ENCODE data around the gene SBF1.

SBF1 gene

DNA sequence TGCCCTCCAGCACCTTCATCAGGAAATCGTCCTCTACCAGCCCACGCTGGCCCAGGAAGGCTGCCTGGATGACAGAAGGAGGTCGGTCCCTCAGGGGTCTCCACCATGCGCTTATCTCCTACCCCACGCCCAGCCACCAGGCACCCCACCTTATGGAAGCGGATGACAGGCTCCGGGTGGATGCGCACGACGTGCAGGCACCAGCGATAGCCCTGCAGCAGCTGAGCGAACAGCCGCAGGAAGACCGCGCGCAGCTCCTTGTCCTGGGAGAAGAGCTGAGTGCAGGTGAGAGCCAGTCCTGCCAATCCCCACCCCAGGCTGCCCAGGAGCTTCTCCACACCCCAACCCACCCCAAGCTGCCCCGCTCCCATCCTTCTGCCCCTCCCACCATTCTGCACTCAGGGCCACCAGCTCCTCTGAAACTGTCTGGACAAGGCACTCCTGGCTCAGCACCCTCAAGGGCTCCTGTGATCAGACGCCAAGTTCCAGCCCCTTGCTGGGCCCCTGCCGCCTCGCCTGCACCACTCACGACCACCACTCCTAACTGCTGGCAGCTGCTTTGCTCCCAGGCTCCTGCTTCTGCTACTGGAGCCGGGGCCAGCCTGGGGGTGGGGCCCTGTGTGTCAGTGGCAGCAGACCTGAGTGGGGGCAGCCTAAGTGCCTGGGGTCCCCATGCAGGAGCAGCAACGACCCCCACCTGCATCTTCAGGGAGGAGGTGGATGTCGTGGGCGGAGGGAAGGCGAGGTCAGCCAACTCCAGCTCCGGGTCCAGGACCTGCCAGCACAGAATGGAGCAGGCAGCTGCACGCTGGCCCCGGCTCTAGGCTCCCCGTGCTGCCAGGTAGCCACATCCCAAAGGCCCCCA lies 9.5 kb downstream of the SBF1 start:
- Histone ChIP-seq H3K9me3 (ENCODE audit: control insufficient read depth, insufficient read depth, low read length) (no peaks in the 10 kb centered on the region), H3K27ac (ENCODE audit: low read length) (no peak overlapping the region), H3K27me3 (ENCODE audit: control insufficient read depth, insufficient read depth, low read length) (no peaks in the 10 kb centered on the region), H3K4me3 (ENCODE audit: low read length) (no peak overlapping the region), H3K4me1 (ENCODE audit: control insufficient read depth, insufficient read depth, low read length) (peaks cover 3% of the 10 kb centered on the region), H3K36me3 (ENCODE audit: control insufficient read depth, insufficient read depth, low read length) (peaks cover 68% of the 10 kb centered on the region)
- DNase-seq (ENCODE audit: low read depth, low spot score) = no peak
- no CpG with 5 or more reads among the region's 30 CpGs for WGBS (ENCODE audit: insufficient coverage, insufficient read length)

DNA sequence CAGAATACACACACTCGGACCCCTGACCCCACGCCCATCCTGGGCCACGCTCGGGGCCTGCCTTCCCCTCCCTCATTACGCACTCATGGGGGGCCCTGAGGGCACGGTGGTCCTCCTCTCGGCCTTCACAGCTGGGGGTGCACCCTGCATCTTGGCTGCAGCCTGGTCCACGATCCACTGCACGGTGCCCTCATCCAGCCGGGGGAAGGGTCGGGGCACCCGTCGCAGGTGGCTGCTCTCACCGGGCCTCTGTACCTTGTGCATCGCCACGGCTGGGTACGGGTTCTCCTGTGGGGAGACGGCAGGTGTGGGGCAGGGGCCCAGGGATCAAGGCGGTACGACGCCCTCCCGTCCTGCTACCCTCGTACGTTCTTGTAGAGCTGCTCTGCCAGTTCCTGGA lies 10.4 kb downstream of the SBF1 start:
- H3K27ac ChIP-seq (ENCODE audit: low read length) = no peak overlapping the region
- no peaks in the 10 kb centered on the region; the same call in 1 of the 2 replicates for H3K4me1 ChIP-seq (ENCODE audit: control insufficient read depth, insufficient read depth, low read length)
- no peaks in the 10 kb centered on the region for H3K9me3 ChIP-seq (ENCODE audit: control insufficient read depth, insufficient read depth, low read length)
- peaks cover 75% of the 10 kb centered on the region for H3K36me3 ChIP-seq (ENCODE audit: control insufficient read depth, insufficient read depth, low read length)
- no peak for DNase-seq (ENCODE audit: low read depth, low spot score)
- H3K27me3 ChIP-seq (ENCODE audit: control insufficient read depth, insufficient read depth, low read length) = no peaks in the 10 kb centered on the region
- WGBS (ENCODE audit: insufficient coverage, insufficient read length) = no CpG with 5 or more reads among the region's 24 CpGs
- no peak overlapping the region for H3K4me3 ChIP-seq (ENCODE audit: low read length)

DNA sequence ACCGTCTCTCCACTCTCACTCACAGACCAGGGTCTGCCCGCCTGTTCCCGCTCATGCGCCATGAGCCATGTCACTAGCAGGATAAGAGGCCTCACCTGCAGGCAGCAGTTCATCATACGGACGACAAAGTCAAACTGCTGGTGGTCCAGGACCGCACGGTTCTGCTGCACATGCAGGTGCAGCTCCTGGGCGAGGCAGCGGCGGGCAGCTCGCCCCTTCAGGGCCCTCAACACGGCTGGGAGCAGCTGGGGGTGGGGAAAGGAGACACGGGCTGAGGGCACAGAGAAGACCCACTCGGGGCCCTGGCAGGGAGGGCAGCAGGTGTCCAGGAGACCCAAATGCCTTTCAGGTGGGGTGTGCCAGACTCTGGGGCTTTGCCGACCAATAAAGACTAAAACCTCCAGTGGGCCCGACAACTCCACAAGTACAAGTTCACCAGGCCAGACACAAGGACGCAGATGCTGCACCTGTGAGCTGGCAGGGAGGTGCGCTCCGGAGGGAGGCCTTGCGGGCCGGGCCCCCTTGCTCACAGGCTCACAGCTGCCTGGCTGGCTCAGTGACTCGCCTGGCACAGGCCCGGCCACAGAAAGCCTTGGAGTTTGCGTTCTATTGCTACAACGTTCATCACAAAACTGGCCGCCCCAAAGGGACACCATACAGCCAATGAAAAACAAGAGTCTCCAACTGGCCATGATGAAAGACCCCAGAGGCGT lies 11.5 kb downstream of the SBF1 start:
- Histone ChIP-seq H3K4me1 (ENCODE audit: control insufficient read depth, insufficient read depth, low read length) (no peaks in the 10 kb centered on the region; the same call in 1 of the 2 replicates), H3K27ac (ENCODE audit: low read length) (no peak overlapping the region), H3K4me3 (ENCODE audit: low read length) (no peak overlapping the region), H3K9me3 (ENCODE audit: control insufficient read depth, insufficient read depth, low read length) (no peaks in the 10 kb centered on the region), H3K27me3 (ENCODE audit: control insufficient read depth, insufficient read depth, low read length) (no peaks in the 10 kb centered on the region), H3K36me3 (ENCODE audit: control insufficient read depth, insufficient read depth, low read length) (peaks cover 85% of the 10 kb centered on the region)
- no peak for DNase-seq (ENCODE audit: low read depth, low spot score)
- WGBS (ENCODE audit: insufficient coverage, insufficient read length) = no CpG with 5 or more reads among the region's 28 CpGs

DNA sequence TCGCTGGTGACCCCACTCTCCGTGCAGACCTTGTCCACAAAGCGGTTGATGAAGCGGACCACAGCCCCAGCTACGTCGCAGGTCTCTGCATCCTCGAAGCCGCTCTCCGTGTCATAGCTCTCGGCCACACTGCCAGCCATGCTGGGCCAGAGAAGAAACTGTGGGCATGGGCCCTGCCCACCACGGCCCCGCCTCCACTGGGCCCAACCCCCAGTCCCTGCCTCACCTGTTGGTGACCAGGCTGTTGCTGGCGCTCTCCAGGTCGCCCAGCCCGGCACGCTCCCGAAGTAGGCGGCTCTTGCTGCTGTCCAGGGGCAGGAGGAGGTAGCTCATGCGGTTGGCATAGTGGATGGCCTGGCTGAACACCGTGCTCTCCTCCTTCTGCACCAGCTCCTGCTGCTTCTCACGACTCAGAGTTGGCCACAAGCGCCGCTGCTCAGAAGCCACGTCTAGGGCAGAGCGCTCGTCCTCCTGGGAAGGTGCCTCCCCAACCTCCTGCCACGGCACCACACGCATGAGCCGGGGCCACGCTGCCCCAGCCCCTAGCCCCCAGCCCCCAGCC lies 12.8 kb downstream of the SBF1 start:
- no peaks in the 10 kb centered on the region for H3K4me1 ChIP-seq (ENCODE audit: control insufficient read depth, insufficient read depth, low read length)
- no CpG with 5 or more reads among the region's 30 CpGs for WGBS (ENCODE audit: insufficient coverage, insufficient read length)
- peaks cover 76% of the 10 kb centered on the region for H3K36me3 ChIP-seq (ENCODE audit: control insufficient read depth, insufficient read depth, low read length)
- no peaks in the 10 kb centered on the region for H3K9me3 ChIP-seq (ENCODE audit: control insufficient read depth, insufficient read depth, low read length)
- H3K4me3 ChIP-seq (ENCODE audit: low read length) = no peak overlapping the region
- no peak overlapping the region for H3K27ac ChIP-seq (ENCODE audit: low read length)
- no peak for DNase-seq (ENCODE audit: low read depth, low spot score)
- H3K27me3 ChIP-seq (ENCODE audit: control insufficient read depth, insufficient read depth, low read length) = no peaks in the 10 kb centered on the region

DNA sequence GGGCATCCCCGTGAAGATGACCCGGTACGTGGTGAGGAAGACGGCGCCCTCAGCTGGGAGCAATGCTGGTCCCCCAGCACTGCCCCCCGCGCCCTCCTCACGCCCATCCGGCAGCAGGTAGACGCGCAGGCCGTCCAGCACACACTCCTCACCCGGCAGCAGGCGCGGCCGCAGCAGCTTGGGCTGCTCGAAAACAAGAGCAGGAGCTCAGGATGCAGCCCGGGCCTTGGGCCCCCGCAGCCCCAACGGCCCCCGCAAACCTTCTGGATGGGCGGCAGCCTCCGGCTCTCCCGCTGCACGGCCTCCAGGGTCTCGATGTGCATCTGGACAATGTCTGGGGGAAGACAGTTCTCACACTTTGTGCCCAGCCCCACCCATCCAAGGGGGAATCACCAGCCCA lies 13.3 kb downstream of the SBF1 start:
- Histone ChIP-seq H3K9me3 (ENCODE audit: control insufficient read depth, insufficient read depth, low read length) (no peaks in the 10 kb centered on the region), H3K27ac (ENCODE audit: low read length) (no peak overlapping the region), H3K36me3 (ENCODE audit: control insufficient read depth, insufficient read depth, low read length) (peaks cover 73% of the 10 kb centered on the region), H3K4me1 (ENCODE audit: control insufficient read depth, insufficient read depth, low read length) (no peaks in the 10 kb centered on the region), H3K4me3 (ENCODE audit: low read length) (no peak overlapping the region), H3K27me3 (ENCODE audit: control insufficient read depth, insufficient read depth, low read length) (no peaks in the 10 kb centered on the region)
- no peak for DNase-seq (ENCODE audit: low read depth, low spot score)
- no CpG with 5 or more reads among the region's 26 CpGs for WGBS (ENCODE audit: insufficient coverage, insufficient read length)

DNA sequence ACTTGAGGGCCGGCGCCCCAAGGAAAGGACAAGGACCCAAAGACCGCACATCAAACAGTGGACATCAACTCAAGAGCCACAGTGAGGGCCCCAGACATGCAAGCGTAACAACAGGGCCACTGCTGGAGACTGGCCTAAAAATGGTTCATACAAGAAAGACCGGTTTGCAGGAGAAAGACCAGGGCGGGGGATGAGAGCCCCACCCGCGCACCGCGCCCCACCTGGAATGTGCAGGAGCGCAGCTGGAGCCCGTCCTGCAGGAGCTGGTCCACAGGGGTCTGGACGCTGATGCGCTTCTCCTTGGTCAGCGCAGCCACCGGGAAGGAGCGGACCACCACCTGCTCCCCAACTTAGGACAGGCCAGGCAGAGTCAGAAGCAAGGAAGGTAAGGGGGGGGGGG lies 13.9 kb downstream of the SBF1 start:
- no CpG with 5 or more reads among the region's 17 CpGs for WGBS (ENCODE audit: insufficient coverage, insufficient read length)
- no peak for DNase-seq (ENCODE audit: low read depth, low spot score)
- H3K27ac ChIP-seq (ENCODE audit: low read length) = no peak overlapping the region
- H3K36me3 ChIP-seq (ENCODE audit: control insufficient read depth, insufficient read depth, low read length) = peaks cover 71% of the 10 kb centered on the region
- no peak overlapping the region for H3K4me3 ChIP-seq (ENCODE audit: low read length)
- no peaks in the 10 kb centered on the region for H3K4me1 ChIP-seq (ENCODE audit: control insufficient read depth, insufficient read depth, low read length)
- H3K9me3 ChIP-seq (ENCODE audit: control insufficient read depth, insufficient read depth, low read length) = no peaks in the 10 kb centered on the region
- no peaks in the 10 kb centered on the region for H3K27me3 ChIP-seq (ENCODE audit: control insufficient read depth, insufficient read depth, low read length)

DNA sequence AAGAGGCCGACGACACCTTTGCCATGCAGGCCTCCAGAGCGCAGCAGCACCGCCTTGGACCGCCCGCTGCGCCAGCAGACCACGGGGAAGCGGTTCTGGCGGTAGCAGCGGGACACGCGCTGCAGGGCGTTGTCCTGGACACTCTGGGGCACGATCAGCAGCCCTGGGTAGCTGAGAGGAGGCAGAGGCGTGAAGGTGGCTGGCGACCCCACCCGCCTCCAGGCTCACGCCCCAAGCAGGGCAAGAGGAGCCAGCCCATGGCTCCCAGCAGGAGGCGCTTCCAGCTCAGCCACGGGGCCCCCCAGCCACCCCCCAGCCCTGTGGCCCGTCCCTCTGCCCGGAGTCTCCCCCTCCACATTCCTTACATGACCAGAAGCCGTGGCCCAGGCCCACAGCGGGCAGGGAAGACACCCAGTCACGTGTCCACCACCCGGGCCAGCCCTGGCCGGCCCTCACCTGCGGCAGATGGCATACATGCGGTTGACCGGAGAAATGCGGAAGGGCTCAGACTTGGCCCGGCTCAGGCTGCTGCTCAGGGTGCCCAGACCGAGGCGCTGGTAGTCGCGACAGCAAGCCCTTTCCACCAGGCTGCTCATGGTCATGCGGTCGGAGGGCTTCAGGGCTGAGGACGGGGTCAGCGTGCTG lies 15.2 kb downstream of the SBF1 start:
- DNase-seq (ENCODE audit: low read depth, low spot score) = no peak
- H3K36me3 ChIP-seq (ENCODE audit: control insufficient read depth, insufficient read depth, low read length) = peaks cover 72% of the 10 kb centered on the region
- no CpG with 5 or more reads among the region's 41 CpGs for WGBS (ENCODE audit: insufficient coverage, insufficient read length)
- H3K9me3 ChIP-seq (ENCODE audit: control insufficient read depth, insufficient read depth, low read length) = no peaks in the 10 kb centered on the region
- H3K4me3 ChIP-seq (ENCODE audit: low read length) = no peak overlapping the region
- H3K27me3 ChIP-seq (ENCODE audit: control insufficient read depth, insufficient read depth, low read length) = no peaks in the 10 kb centered on the region
- no peak overlapping the region for H3K27ac ChIP-seq (ENCODE audit: low read length)
- H3K4me1 ChIP-seq (ENCODE audit: control insufficient read depth, insufficient read depth, low read length) = no peaks in the 10 kb centered on the region

DNA sequence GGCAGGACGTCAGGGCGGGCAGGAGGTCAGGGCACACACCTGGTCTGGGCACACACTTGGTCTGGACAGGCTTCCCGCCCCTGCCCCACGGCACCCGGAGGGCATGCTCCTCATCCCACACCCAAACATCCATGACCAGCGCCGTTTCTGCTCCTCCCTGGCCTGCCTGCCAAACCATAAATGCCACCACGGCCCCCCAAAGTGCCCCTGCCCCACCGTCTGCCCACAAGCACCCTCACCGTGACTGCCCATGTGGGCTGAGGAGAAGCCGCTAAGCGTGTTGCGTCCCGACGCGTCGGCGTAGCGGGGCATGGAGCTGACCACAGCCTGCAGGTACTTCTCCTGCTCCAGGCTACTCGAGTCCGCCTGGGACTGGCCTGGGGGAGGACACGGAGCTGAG lies 15.8 kb downstream of the SBF1 start:
- no peak for DNase-seq (ENCODE audit: low read depth, low spot score)
- Histone ChIP-seq H3K9me3 (ENCODE audit: control insufficient read depth, insufficient read depth, low read length) (no peaks in the 10 kb centered on the region), H3K4me1 (ENCODE audit: control insufficient read depth, insufficient read depth, low read length) (no peaks in the 10 kb centered on the region), H3K4me3 (ENCODE audit: low read length) (no peak overlapping the region), H3K27me3 (ENCODE audit: control insufficient read depth, insufficient read depth, low read length) (no peaks in the 10 kb centered on the region), H3K27ac (ENCODE audit: low read length) (no peak overlapping the region), H3K36me3 (ENCODE audit: control insufficient read depth, insufficient read depth, low read length) (peaks cover 72% of the 10 kb centered on the region)
- no CpG with 5 or more reads among the region's 22 CpGs for WGBS (ENCODE audit: insufficient coverage, insufficient read length)

DNA sequence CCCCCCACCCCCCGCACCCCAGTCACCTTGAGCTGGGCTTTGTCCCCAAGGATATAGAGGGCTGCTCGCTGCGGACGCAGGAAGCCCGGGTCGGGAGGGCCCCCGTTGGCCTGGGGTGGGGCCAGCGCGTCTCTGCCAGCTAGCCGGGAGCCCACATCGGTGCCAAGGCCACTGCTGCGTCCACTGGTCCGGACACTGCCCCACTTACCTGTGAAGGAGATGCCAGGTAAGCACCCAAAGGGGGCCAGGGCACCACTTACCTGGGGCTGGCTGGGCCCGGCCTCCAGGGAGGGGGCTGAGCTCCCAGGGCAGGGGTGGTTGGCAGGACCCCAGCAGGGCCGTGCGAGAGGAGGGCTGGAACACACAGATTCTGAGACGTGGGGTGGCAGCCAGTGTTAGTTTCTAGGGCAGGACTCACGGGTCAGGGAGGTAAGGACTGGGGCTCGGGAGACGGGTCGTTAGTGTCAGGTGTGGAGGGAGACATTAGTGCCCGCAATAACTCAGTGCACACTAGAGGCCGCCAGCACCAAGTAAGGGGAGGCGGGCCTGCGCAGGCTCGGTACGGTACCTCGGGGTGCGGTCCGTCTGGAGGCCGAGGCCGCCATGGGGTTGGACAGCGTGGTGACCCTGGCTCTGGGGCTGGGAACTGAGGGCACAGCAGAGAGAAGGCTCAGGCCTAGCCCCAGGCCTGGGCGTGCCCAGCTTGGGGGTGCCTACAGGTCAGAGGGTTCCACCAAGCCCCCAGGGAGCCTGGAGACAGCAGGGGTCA lies 18.2 kb downstream of the SBF1 start:
- no peaks in the 10 kb centered on the region for H3K9me3 ChIP-seq (ENCODE audit: control insufficient read depth, insufficient read depth, low read length)
- no peaks in the 10 kb centered on the region for H3K27me3 ChIP-seq (ENCODE audit: control insufficient read depth, insufficient read depth, low read length)
- WGBS (ENCODE audit: insufficient coverage, insufficient read length) = no CpG with 5 or more reads among the region's 34 CpGs
- no peaks in the 10 kb centered on the region for H3K4me1 ChIP-seq (ENCODE audit: control insufficient read depth, insufficient read depth, low read length)
- H3K36me3 ChIP-seq (ENCODE audit: control insufficient read depth, insufficient read depth, low read length) = peaks cover 53% of the 10 kb centered on the region
- no peak overlapping the region for H3K27ac ChIP-seq (ENCODE audit: low read length)
- no peak overlapping the region; the same call in 1 of the 2 replicates for H3K4me3 ChIP-seq (ENCODE audit: low read length)
- DNase-seq (ENCODE audit: low read depth, low spot score) = no peak

DNA sequence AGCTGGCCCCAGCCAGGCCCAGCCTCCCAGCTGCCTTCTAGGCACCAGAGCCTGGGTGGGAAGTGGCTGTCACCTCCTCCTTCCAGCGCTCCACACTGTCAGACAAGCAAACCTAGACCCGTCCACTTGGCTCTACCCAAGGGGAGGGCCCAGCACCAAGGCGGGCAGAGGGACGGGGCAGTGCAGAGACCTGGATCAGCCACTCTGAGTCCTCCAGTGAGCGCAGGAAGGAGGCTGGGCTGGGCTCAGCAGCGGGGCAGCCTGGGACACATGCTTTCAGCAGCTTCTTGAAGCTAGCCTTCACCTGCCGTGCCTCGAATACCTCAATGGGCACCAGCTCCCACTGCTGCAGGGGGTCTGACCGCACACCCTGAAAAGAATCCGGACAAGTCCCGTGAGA lies 18.8 kb downstream of the SBF1 start:
- Histone ChIP-seq H3K27ac (ENCODE audit: low read length) (no peak overlapping the region), H3K4me3 (ENCODE audit: low read length) (no peak overlapping the region), H3K9me3 (ENCODE audit: control insufficient read depth, insufficient read depth, low read length) (no peaks in the 10 kb centered on the region), H3K36me3 (ENCODE audit: control insufficient read depth, insufficient read depth, low read length) (peaks cover 48% of the 10 kb centered on the region), H3K4me1 (ENCODE audit: control insufficient read depth, insufficient read depth, low read length) (no peaks in the 10 kb centered on the region), H3K27me3 (ENCODE audit: control insufficient read depth, insufficient read depth, low read length) (no peaks in the 10 kb centered on the region)
- WGBS (ENCODE audit: insufficient coverage, insufficient read length) = no CpG with 5 or more reads among the region's 11 CpGs
- no peak for DNase-seq (ENCODE audit: low read depth, low spot score)

Measured in iPS DF 6.9 (cell line).